ENCODE measurements around the gene ZNF292. TPM values are rescaled to one million over a fixed set of nuclear protein-coding genes. Genes with fewer than 3 reads are reported as not detected.

The ZNF292 gene
- total and polyA plus RNA-seq, 4 donors = 4.6 to 116 (median 16.5) TPM

DNA sequence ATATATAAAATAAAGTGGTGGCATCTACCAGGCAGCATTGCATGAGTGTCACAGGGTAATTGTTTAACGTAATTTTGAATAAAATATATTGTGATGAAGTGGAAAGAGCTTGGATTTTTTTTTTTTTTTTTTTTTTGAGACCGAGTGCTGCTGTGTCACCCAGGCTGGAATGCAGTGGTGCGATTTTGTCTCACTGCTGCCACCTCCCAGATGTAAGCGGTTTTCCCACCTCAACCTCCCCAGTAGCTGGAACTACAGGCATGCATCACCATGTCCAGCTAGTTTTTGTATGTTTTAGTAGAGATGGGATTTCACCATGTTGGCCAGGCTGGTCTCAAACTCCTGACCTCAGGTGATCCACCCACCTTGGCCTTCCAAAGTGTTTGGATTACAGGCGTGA lies 85.9 kb downstream of the ZNF292 start:
- no peaks in the 10 kb centered on the region for H3K4me1 ChIP-seq (ENCODE audit: control insufficient read depth in 5 of 5, insufficient read depth in 5 of 5, low read length in 5 of 5)
- H3K9ac ChIP-seq (ENCODE audit: insufficient read depth in 1 of 2, low read length in 2 of 2) = no peak overlapping the region
- no peaks in the 10 kb centered on the region for H3K9me3 ChIP-seq (ENCODE audit: control insufficient read depth in 4 of 4, insufficient read depth in 3 of 4, low read length in 3 of 4)
- DNase-seq (no peak), ATAC-seq (ENCODE audit: insufficient read depth, low FRiP score) (no peak)
- peaks cover 4 to 24% (median 9%) of the 10 kb centered on the region in 4 donors for H3K36me3 ChIP-seq (ENCODE audit: control insufficient read depth in 4 of 4, insufficient read depth in 4 of 4, low read length in 4 of 4)
- no peaks in the 10 kb centered on the region for H3K27me3 ChIP-seq (ENCODE audit: control insufficient read depth in 3 of 3, insufficient read depth in 3 of 3, low read length in 2 of 3)
- WGBS, 2 donors = 98% methylated on average over 5 of the region's 5 CpGs
- H3K27ac ChIP-seq (ENCODE audit: low read depth in 1 of 2, low read length in 1 of 2) = no peak overlapping the region
- TF ChIP-seq CTCF (IDR thresholded peaks at IDR 0.05; ENCODE audit: control extremely low read depth, extremely low read depth) = no peak
- no peak overlapping the region for H3K4me3 ChIP-seq

DNA sequence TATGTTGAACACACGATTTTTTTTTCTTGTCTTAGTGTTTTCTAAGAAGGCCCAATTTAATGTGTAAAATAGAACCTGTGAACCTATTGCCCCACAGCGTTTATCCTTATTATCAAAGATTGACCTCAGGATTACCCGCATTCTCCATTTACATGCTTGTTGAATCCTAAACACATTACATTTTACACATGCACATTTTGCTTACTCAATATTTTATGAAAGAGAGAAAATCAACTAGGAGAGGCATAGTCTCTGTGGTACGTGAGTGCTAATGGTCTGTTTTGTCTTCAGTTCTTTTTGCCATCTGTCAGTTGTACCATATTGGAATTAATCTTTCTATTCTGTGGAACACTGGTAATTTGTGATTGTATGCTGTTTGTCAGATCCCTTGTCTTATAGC lies 86.9 kb downstream of the ZNF292 start:
- TF ChIP-seq CTCF (IDR thresholded peaks at IDR 0.05; ENCODE audit: control extremely low read depth, extremely low read depth) = no peak
- DNase-seq (no peak), ATAC-seq (ENCODE audit: insufficient read depth, low FRiP score) (no peak)
- WGBS, 2 donors = 92 to 94% methylated on average over 4 of the region's 4 CpGs
- no peaks in the 10 kb centered on the region for H3K9me3 ChIP-seq (ENCODE audit: control insufficient read depth in 4 of 4, insufficient read depth in 3 of 4, low read length in 3 of 4)
- no peaks in the 10 kb centered on the region for H3K27me3 ChIP-seq (ENCODE audit: control insufficient read depth in 3 of 3, insufficient read depth in 3 of 3, low read length in 2 of 3)
- no peak overlapping the region for H3K27ac ChIP-seq (ENCODE audit: low read depth in 1 of 2, low read length in 1 of 2)
- peaks cover 0 to 6% (median 0%) of the 10 kb centered on the region in 5 donors for H3K4me1 ChIP-seq (ENCODE audit: control insufficient read depth in 5 of 5, insufficient read depth in 5 of 5, low read length in 5 of 5)
- H3K36me3 ChIP-seq (ENCODE audit: control insufficient read depth in 4 of 4, insufficient read depth in 4 of 4, low read length in 4 of 4) = peaks cover 12 to 30% (median 16%) of the 10 kb centered on the region in 4 donors
- H3K9ac ChIP-seq (ENCODE audit: insufficient read depth in 1 of 2, low read length in 2 of 2) = no peak overlapping the region
- no peak overlapping the region for H3K4me3 ChIP-seq

- H3K4me3 ChIP-seq = no peak overlapping the region
- ATAC-seq (ENCODE audit: insufficient read depth, low FRiP score) = no peak
- H3K9me3 ChIP-seq (ENCODE audit: control insufficient read depth in 4 of 4, insufficient read depth in 3 of 4, low read length in 3 of 4) = no peaks in the 10 kb centered on the region
- H3K9ac ChIP-seq (ENCODE audit: insufficient read depth in 1 of 2, low read length in 2 of 2) = no peak overlapping the region
- peaks cover 12 to 34% (median 19%) of the 10 kb centered on the region in 4 donors for H3K36me3 ChIP-seq (ENCODE audit: control insufficient read depth in 4 of 4, insufficient read depth in 4 of 4, low read length in 4 of 4)
- TF ChIP-seq CTCF (IDR thresholded peaks at IDR 0.05; ENCODE audit: control extremely low read depth, extremely low read depth) = no peak
- no peaks in the 10 kb centered on the region for H3K27me3 ChIP-seq (ENCODE audit: control insufficient read depth in 3 of 3, insufficient read depth in 3 of 3, low read length in 2 of 3)
- H3K4me1 ChIP-seq (ENCODE audit: control insufficient read depth in 5 of 5, insufficient read depth in 5 of 5, low read length in 5 of 5) = peaks cover 0 to 7% (median 0%) of the 10 kb centered on the region in 5 donors
- no peak for DNase-seq
- no peak overlapping the region for H3K27ac ChIP-seq (ENCODE audit: low read depth in 1 of 2, low read length in 1 of 2)
These were observed 88.4 kb downstream of the ZNF292 start for GRCh38 chr6:87243812-87244211.

- H3K4me1 ChIP-seq (ENCODE audit: control insufficient read depth in 5 of 5, insufficient read depth in 5 of 5, low read length in 5 of 5) = peaks cover 0 to 7% (median 0%) of the 10 kb centered on the region in 5 donors
- H3K9ac ChIP-seq (ENCODE audit: insufficient read depth in 1 of 2, low read length in 2 of 2) = no peak overlapping the region
- H3K36me3 ChIP-seq (ENCODE audit: control insufficient read depth in 4 of 4, insufficient read depth in 4 of 4, low read length in 4 of 4) = peaks cover 12 to 36% (median 20%) of the 10 kb centered on the region in 4 donors
- no peak overlapping the region for H3K4me3 ChIP-seq
- ATAC-seq (ENCODE audit: insufficient read depth, low FRiP score) (no peak), DNase-seq (no peak)
- H3K27ac ChIP-seq (ENCODE audit: low read depth in 1 of 2, low read length in 1 of 2) = no peak overlapping the region
- H3K9me3 ChIP-seq (ENCODE audit: control insufficient read depth in 4 of 4, insufficient read depth in 3 of 4, low read length in 3 of 4) = no peaks in the 10 kb centered on the region
- no peak for TF ChIP-seq CTCF (IDR thresholded peaks at IDR 0.05; ENCODE audit: control extremely low read depth, extremely low read depth)
- no peaks in the 10 kb centered on the region for H3K27me3 ChIP-seq (ENCODE audit: control insufficient read depth in 3 of 3, insufficient read depth in 3 of 3, low read length in 2 of 3)
These were observed 89.0 kb downstream of the ZNF292 start for GRCh38 chr6:87244380-87244779.
